T follicular helper cell (primary cell): ENCODE data around the gene IHH.

Experiments
- DNase-seq: peaks from one replicate; pipeline ENCODE4 v3.0.0-alpha.2; 2020; ENCODE audit warnings: low read depth

The IHH gene

GRCh38 chr2:219038600-219038999, 22.1 kb downstream of the IHH start:
- no peak for DNase-seq

GRCh38 chr2:219037783-219038499, 22.8 kb downstream of the IHH start:
- no peak for DNase-seq

DNA sequence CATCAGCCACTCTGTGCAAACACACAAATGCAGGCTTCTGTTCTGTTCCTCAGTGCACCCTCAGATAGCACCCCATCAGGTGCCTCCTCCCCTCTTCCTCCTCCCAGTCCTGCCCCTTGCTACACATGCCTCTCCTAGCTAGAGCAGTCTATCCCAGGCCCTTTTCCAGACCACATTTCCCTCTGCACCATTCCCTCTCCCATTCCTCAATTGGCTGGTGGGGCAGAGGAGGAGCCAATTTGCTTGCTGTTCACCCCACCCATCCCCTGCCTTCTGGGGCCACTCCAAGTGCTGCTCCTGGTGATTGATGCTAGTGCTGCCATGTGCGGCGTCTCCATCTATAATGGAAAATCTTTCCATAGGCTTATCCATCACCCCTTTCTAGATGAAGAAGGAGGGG, 24.8 kb downstream of the IHH start:
- no peak for DNase-seq

- no peak for DNase-seq
Measured at GRCh38 chr2:219034823-219035222, 25.9 kb downstream of the IHH start.

DNA sequence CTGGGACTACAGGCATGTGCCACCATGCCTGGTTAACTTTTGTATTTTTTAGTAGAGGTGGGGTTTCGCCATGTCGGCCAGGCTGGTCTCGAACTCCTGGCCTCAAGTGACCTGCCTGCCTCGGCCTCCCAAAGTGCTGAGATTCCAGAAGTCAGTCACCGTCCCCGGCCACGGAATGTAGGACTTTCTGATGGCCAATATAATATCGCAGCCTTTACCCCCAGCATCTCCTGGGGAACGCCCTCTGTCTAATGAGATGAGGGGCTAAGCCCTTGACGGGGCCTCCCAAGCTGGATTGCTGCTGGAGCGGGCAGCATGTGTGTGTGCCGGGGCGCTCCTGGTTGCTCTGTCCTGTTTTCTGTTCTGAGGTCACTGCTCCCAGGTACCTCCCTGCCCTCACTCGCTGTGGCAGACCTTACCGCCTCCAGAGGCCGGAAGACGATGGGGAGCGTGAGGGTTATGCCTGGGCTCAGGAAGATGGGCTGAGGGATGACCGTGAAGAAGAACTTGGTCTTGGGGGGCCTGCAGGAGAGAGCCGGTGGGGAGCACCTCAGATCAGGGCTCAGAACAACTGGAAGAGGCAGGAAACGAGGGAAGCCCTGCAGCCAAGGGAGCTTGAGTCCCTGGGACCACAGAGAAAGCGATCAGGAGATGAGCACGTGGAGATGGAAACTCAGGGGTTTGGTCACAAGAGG, 28.5 kb downstream of the IHH start:
- DNase-seq = no peak

- DNase-seq = no peak
Measured at GRCh38 chr2:219031005-219031738, 29.5 kb downstream of the IHH start.

DNA sequence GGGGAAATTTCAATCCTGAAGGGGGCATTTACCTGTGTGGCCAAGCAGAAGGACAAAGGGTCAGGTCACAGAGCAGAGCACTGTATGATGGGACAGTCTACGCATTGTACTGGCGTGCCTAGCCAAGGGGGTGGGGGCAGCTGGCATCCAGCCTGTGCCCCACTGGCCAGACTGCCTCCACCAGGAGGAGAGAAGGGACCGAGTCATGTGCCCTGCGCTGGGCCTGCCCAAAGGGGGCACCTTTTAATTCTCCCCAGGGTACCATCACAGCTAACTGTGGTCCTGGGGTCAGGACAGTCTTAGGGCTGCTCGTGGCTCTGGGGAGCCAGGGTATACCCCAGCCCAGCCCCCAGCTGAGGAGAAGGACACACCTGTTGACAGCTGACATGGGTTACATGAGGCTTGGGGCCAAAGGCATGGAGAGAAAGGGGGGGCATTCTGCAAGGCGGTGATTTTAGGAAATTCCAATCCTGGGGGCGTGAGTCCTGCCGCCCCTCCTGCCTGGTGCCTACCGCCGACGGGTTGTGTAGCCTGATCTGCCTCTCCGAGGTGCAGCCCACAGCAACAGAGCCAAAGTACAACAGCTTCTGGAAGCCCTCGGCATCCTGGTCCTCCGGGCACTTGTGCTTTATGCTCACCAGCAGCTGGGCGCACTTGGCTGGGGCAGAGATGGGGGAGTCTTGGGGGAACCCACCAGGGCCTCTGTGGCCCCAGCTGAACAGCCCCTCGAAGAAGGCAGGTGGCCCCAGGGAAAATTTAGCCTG, 30.4 kb downstream of the IHH start:
- no peak for DNase-seq

GRCh38 chr2:219029829-219030165, 30.9 kb downstream of the IHH start:
- peak; percentile 66 for DNase-seq

- DNase-seq = no peak
Measured at GRCh38 chr2:219028996-219029828, 31.5 kb downstream of the IHH start.

DNA sequence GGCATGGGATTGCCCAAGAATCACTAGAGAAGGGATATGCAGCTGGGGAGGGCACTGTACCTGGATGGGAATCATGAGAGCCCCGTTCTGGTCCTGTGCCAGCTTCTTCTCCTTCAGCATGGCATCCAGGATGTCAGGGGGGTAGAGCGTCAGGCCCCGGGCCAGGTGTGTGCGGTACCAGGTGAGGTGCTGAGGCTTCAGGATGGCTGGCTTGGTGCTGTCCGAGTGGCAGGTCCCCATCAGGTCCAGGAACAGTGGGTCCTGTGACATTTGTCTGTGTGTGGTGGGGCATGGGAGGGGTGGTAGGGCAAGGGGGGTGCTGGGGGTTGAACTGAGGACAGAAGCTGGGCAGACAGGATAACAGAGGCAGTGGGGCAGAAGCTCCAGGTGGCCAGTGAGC, 32.6 kb downstream of the IHH start:
- no peak for DNase-seq

DNA sequence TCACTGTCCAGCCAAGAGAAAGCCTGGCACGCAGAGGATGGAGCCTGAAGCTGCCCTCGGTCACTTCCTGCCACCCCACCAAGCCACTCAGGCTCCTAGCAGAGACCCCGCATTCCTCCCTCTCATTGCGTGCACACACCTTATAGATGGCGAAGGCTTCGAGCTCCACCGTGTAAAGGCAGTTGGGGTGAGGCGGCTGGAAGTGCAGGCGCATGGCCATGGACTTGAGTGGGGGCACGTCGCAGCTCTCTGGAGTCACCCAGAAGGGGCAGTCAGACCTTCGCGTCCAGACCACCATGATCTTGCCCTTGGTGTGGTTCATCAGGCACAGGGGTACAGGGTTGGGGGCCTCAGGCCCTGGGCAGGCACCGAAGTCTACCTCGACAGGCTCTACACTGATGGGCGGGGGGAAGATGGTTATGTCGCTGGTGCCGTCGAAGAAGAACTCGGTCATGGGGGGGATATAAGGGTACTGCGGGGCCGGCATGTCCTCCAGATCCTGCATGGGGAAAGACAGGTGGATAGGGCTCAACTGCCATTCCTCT, 33.1 kb downstream of the IHH start:
- no peak for DNase-seq

GRCh38 chr2:219026946-219027345, 33.8 kb downstream of the IHH start:
- no peak for DNase-seq

GRCh38 chr2:219025637-219026585, 34.8 kb downstream of the IHH start:
- DNase-seq = no peak

DNA sequence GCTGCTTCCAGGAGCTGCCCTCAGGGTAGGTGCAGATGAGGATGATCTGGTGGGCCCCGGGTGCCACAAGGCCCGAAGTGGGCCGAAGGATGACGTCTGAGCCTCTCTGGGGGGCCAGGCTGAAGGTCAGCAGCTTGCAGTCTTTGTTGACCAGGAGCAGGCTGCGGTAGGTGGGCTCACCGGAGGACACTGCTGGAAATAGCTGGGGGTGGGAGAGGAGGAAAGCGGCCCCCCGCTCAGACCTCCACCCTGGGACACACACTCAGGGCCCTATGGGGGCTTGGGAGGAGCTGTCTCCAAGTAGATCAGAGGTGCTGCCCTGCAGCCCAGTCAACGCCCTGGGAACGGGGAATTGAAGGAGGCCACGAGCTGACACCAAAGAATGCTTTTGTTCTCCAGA, 36.7 kb downstream of the IHH start:
- no peak for DNase-seq

- no peak for DNase-seq
Measured at GRCh38 chr2:219023045-219023605, 37.6 kb downstream of the IHH start.

- DNase-seq = no peak
Measured at GRCh38 chr2:219022616-219023015, 38.1 kb downstream of the IHH start.

GRCh38 chr2:219022041-219022440, 38.7 kb downstream of the IHH start:
- DNase-seq = no peak

DNA sequence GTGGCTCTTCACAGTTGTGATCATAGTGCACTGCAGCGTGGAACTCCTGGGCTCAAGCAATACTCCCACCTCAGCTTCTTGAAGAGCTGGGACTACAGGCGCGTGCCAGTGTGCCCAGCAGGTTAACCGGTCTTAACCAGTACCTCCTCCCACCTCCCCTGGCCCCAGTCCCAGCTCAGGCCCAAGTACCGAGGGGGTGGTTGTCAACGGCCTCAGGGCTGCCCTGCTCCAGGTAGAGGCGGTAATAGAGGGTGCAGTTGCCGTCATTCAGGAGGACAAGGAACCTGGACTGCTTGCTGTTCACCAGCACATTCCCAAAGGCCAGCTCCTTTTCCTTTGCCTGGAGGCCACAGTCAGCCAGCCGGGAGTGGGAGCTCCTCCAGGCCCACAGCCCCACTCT, 39.1 kb downstream of the IHH start:
- DNase-seq = no peak

DNA sequence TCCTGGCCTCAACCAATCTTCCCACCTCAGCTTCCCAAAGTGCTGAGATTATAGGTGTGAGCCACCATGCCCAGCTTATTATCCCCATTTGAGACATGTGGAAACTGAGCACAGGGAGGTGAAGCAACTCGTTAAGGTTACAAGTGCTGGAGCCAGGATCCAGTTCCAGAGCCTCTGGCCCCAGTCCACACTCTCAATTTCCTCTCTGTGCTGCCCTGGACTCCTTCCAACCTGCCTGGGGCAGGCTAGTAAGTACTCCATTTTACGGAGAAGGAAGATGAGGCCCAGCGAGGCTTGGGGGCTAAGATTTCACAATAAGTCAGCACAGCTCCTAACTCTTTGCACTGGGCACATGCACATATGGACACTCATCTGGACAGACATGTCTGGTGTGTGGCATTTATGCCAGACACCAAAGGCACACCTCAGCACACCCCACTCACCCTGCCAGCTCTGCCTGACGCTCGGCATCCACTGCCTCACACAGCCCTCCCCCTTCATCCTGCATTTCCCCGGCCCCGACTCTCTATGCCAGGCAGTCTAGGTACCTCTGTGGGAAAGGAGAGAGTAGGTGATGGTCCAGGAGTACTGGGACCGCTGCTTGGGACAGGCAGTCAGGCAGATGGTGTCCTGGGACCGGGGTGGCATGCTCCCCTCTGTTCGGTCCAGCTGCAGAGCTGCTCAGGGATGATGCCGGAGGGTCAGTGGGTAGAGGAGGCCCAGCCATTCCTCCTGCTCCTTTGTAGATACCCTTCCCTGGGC, 39.9 kb downstream of the IHH start:
- DNase-seq = no peak
